Memory B cell (primary cell): Measurements from ENCODE around the gene FKBP9.

Experiments used
- ATAC-seq: fragments of 150-1000 bp; cut with Tn5 transposase; 2 replicates; pipeline ENCODE4 v1.10.0; 2021; ENCODE audit warnings: low read depth, mild to moderate bottlenecking, moderate library complexity
- DNase-seq, 2 donors: peaks; one replicate each; pipeline ENCODE4 v3.0.0; 2022; ENCODE audit warnings: low spot score in 2 of 2
- H3K27ac Mint-ChIP-seq: one replicate; pipeline ENCODE4 v1.8.0; 2022; ENCODE audit warnings: mild to moderate bottlenecking, moderate library complexity, mixed read lengths
- H3K27me3 Mint-ChIP-seq: one replicate; pipeline ENCODE4 v1.8.0; 2022; ENCODE audit warnings: mixed read lengths
- H3K36me3 Mint-ChIP-seq: one replicate; pipeline ENCODE4 v1.8.0; 2022; ENCODE audit warnings: mild to moderate bottlenecking, mixed read lengths
- H3K4me1 Mint-ChIP-seq: one replicate; pipeline ENCODE4 v1.8.0; 2022; ENCODE audit warnings: mixed read lengths
- H3K4me3 Mint-ChIP-seq: one replicate; pipeline ENCODE4 v1.8.0; 2022; ENCODE audit warnings: mild to moderate bottlenecking, moderate library complexity, mixed read lengths
- H3K9me3 Mint-ChIP-seq: one replicate; pipeline ENCODE4 v1.8.0; 2022; ENCODE audit warnings: mixed read lengths

Gene FKBP9

GRCh38 chr7:33009734-33010133 is 52.5 kb downstream of the FKBP9 start:
- Mint-ChIP-seq H3K27me3 (no peaks in the 10 kb centered on the region), H3K36me3 (peaks cover 23% of the 10 kb centered on the region), H3K4me1 (peaks cover 2% of the 10 kb centered on the region), H3K27ac (peak overlapping the region; percentile 18), H3K4me3 (no peak overlapping the region), H3K9me3 (no peaks in the 10 kb centered on the region)
- DNase-seq (no peak), ATAC-seq (no peak)

GRCh38 chr7:33012364-33012763 is 55.1 kb downstream of the FKBP9 start:
- Mint-ChIP-seq H3K27me3 (no peaks in the 10 kb centered on the region), H3K27ac (no peak overlapping the region), H3K4me3 (no peak overlapping the region), H3K4me1 (peaks cover 2% of the 10 kb centered on the region), H3K36me3 (peaks cover 25% of the 10 kb centered on the region), H3K9me3 (no peaks in the 10 kb centered on the region)
- ATAC-seq, result no peak
- DNase-seq, result no peak

GRCh38 chr7:33024189-33024757 is 67.0 kb downstream of the FKBP9 start:
- H3K4me3 Mint-ChIP-seq, result no peak overlapping the region

GRCh38 chr7:33035776-33036175 is 78.5 kb downstream of the FKBP9 start:
- H3K4me1 Mint-ChIP-seq, result peaks cover 15% of the 10 kb centered on the region
- no peak overlapping the region for H3K27ac Mint-ChIP-seq
- H3K27me3 Mint-ChIP-seq, result no peaks in the 10 kb centered on the region
- H3K36me3 Mint-ChIP-seq, result peaks cover 6% of the 10 kb centered on the region
- no peak overlapping the region for H3K4me3 Mint-ChIP-seq
- ATAC-seq, result no peak
- no peaks in the 10 kb centered on the region for H3K9me3 Mint-ChIP-seq
- DNase-seq, result no peak

More at GRCh38 chr7:33024189-33024757, 67.0 kb downstream of the FKBP9 start:
- Mint-ChIP-seq H3K9me3 (no peaks in the 10 kb centered on the region), H3K36me3 (peaks cover 10% of the 10 kb centered on the region), H3K4me1 (no peaks in the 10 kb centered on the region), H3K27ac (no peak overlapping the region), H3K27me3 (no peaks in the 10 kb centered on the region)
- DNase-seq (no peak), ATAC-seq (no peak)

GRCh38 chr7:33038639-33039038 is 81.4 kb downstream of the FKBP9 start:
- Mint-ChIP-seq H3K36me3 (peaks cover 5% of the 10 kb centered on the region), H3K27ac (peak overlapping the region; percentile 50), H3K4me1 (peaks cover 19% of the 10 kb centered on the region), H3K9me3 (no peaks in the 10 kb centered on the region), H3K27me3 (no peaks in the 10 kb centered on the region), H3K4me3 (peak overlapping the region; percentile 37)
- DNase-seq (no peak), ATAC-seq (no peak)

GRCh38 chr7:33039257-33039902 is 82.1 kb downstream of the FKBP9 start:
- peaks cover 21% of the 10 kb centered on the region for H3K4me1 Mint-ChIP-seq
- H3K9me3 Mint-ChIP-seq, result no peaks in the 10 kb centered on the region
- peak overlapping the region; percentile 84 for H3K27ac Mint-ChIP-seq
- no peaks in the 10 kb centered on the region for H3K27me3 Mint-ChIP-seq
- ATAC-seq, result peak; percentile 28
- H3K36me3 Mint-ChIP-seq, result peaks cover 5% of the 10 kb centered on the region
- DNase-seq, result no peak
- peak overlapping the region; percentile 79 for H3K4me3 Mint-ChIP-seq

- peak overlapping the region; percentile 79 for H3K4me3 Mint-ChIP-seq
- no peak for ATAC-seq
- H3K27ac Mint-ChIP-seq, result peak overlapping the region; percentile 84
These were observed 82.7 kb downstream of the FKBP9 start for GRCh38 chr7:33039903-33040292.

GRCh38 chr7:33040803-33041516 is 83.7 kb downstream of the FKBP9 start:
- no peaks in the 10 kb centered on the region for H3K27me3 Mint-ChIP-seq
- H3K4me1 Mint-ChIP-seq, result peaks cover 23% of the 10 kb centered on the region
- H3K27ac Mint-ChIP-seq, result peak overlapping the region; percentile 84
- H3K36me3 Mint-ChIP-seq, result no peaks in the 10 kb centered on the region
- DNase-seq (peak; percentile 39 to 48), ATAC-seq (peak; percentile 95)
- H3K4me3 Mint-ChIP-seq, result peak overlapping the region; percentile 86
- H3K9me3 Mint-ChIP-seq, result no peaks in the 10 kb centered on the region

More at GRCh38 chr7:33039903-33040292, 82.7 kb downstream of the FKBP9 start:
- peaks cover 21% of the 10 kb centered on the region for H3K4me1 Mint-ChIP-seq
- DNase-seq, result no peak
- no peaks in the 10 kb centered on the region for H3K9me3 Mint-ChIP-seq
- peaks cover 2% of the 10 kb centered on the region for H3K36me3 Mint-ChIP-seq
- H3K27me3 Mint-ChIP-seq, result no peaks in the 10 kb centered on the region

- H3K27me3 Mint-ChIP-seq, result no peaks in the 10 kb centered on the region
- H3K4me1 Mint-ChIP-seq, result peaks cover 23% of the 10 kb centered on the region
- H3K27ac Mint-ChIP-seq, result no peak overlapping the region
- H3K36me3 Mint-ChIP-seq, result no peaks in the 10 kb centered on the region
- H3K4me3 Mint-ChIP-seq, result no peak overlapping the region
- no peaks in the 10 kb centered on the region for H3K9me3 Mint-ChIP-seq
- DNase-seq (no peak), ATAC-seq (no peak)
These were observed 84.6 kb downstream of the FKBP9 start for GRCh38 chr7:33041631-33042428.

- Mint-ChIP-seq H3K9me3 (no peaks in the 10 kb centered on the region), H3K36me3 (no peaks in the 10 kb centered on the region), H3K27me3 (no peaks in the 10 kb centered on the region), H3K4me3 (no peak overlapping the region), H3K27ac (peak overlapping the region; percentile 71), H3K4me1 (peaks cover 24% of the 10 kb centered on the region)
- no peak for DNase-seq
- ATAC-seq, result no peak
These were observed 86.5 kb downstream of the FKBP9 start for GRCh38 chr7:33043501-33044400.

GRCh38 chr7:33044401-33044718 is 87.1 kb downstream of the FKBP9 start:
- no peaks in the 10 kb centered on the region for H3K27me3 Mint-ChIP-seq
- DNase-seq (no peak), ATAC-seq (no peak)
- peak overlapping the region; percentile 71 for H3K27ac Mint-ChIP-seq
- H3K4me1 Mint-ChIP-seq, result peaks cover 24% of the 10 kb centered on the region
- no peaks in the 10 kb centered on the region for H3K36me3 Mint-ChIP-seq
- H3K9me3 Mint-ChIP-seq, result no peaks in the 10 kb centered on the region
- H3K4me3 Mint-ChIP-seq, result no peak overlapping the region

GRCh38 chr7:33044986-33045385 is 87.7 kb downstream of the FKBP9 start:
- no peak for DNase-seq
- Mint-ChIP-seq H3K27me3 (no peaks in the 10 kb centered on the region), H3K4me3 (no peak overlapping the region), H3K4me1 (peaks cover 20% of the 10 kb centered on the region), H3K36me3 (no peaks in the 10 kb centered on the region), H3K9me3 (no peaks in the 10 kb centered on the region), H3K27ac (no peak overlapping the region)
- no peak for ATAC-seq

GRCh38 chr7:33048257-33048656 is 91.0 kb downstream of the FKBP9 start:
- ATAC-seq, result no peak
- Mint-ChIP-seq H3K27me3 (no peaks in the 10 kb centered on the region), H3K36me3 (no peaks in the 10 kb centered on the region), H3K4me1 (peaks cover 32% of the 10 kb centered on the region), H3K27ac (no peak overlapping the region), H3K9me3 (no peaks in the 10 kb centered on the region), H3K4me3 (no peak overlapping the region)
- no peak for DNase-seq
